Measurements from ENCODE around the gene LCE2C. TPM values are rescaled to one million over a fixed set of nuclear protein-coding genes. Genes with fewer than 3 reads are reported as not detected.
A peak's percentile ranks its signal among the peaks of the same experiment; 100 is the strongest.
"Not testable (repeated sequence)": the region's sequence is repeated elsewhere in the genome, so short reads cannot be mapped to it uniquely, and the experiment has no call there.

Gene LCE2C
- total RNA-seq, 6 donors from 2014 or later = not detected

- TF ChIP-seq EP300 (IDR thresholded peaks at IDR 0.05) (no peak), POLR2A (IDR thresholded peaks at IDR 0.05) (no peak), CTCF (IDR thresholded peaks at IDR 0.05) (no peak), POLR2AphosphoS5 (IDR thresholded peaks at IDR 0.05) (no peak)
- no peak for ATAC-seq (ENCODE audit: low FRiP score in 2 of 2)
Observed at GRCh38 chr1:152663098-152663497, 12.0 kb upstream of the LCE2C start, which contains the start of gene LCE2D. LCE2D (plus strand) TSS chr1:152663380; CDS start chr1:152664106, 726 bp downstream.

GRCh38 chr1:152666171-152666570 is 8.9 kb upstream of the LCE2C start:
- not testable (repeated sequence) for DNase-seq; H3K9me3 ChIP-seq; ATAC-seq (ENCODE audit: low FRiP score in 2 of 2); H3K4me1 ChIP-seq; H3K27ac ChIP-seq; H3K27me3 ChIP-seq; H3K4me3 ChIP-seq; H3K36me3 ChIP-seq
- 88 to 91% methylated on average over 1 of the region's 1 CpG for WGBS, 2 donors

More at GRCh38 chr1:152663098-152663497, 12.0 kb upstream of the LCE2C start, which contains the start of gene LCE2D:
- 61 to 85% methylated on average over 3 of the region's 3 CpGs for WGBS, 2 donors
- no peak within 1 kb of the TSS for H3K4me3 ChIP-seq
- H3K27me3 ChIP-seq = no peaks in the 10 kb centered on the region
- H3K4me1 ChIP-seq = no peaks in the 10 kb centered on the region
- no peak within 1 kb of the TSS for H3K27ac ChIP-seq
- DNase-seq = no peak
- no peaks in the 10 kb centered on the region for H3K36me3 ChIP-seq
- H3K9me3 ChIP-seq = no peaks in the 10 kb centered on the region

DNA sequence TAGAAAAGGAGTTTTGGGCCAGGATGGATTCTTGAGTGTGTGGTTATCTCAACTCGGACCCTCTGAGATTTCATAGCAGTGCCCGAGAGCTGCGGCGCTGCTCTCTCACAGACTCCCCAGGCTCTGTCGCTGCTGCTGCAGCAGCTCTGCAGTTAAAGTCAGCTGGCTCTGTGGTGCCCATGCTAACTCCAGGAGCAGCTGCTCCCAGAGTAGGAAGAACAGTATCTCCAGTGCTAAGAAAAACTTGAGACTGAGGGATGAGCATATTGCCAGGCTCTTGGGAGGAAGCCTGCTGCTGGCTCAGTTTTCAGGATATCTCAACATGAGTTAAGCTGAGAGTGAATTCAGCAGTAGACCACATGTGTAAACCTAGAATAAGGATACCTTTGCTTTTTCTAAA is 7.4 kb upstream of the LCE2C start:
- no peak for TF ChIP-seq POLR2AphosphoS5 (IDR thresholded peaks at IDR 0.05)
- no peak for TF ChIP-seq CTCF (IDR thresholded peaks at IDR 0.05)
- TF ChIP-seq EP300 (IDR thresholded peaks at IDR 0.05) = no peak
- TF ChIP-seq POLR2A (IDR thresholded peaks at IDR 0.05) = no peak
- no peaks in the 10 kb centered on the region for H3K4me1 ChIP-seq
- no peak overlapping the region for H3K27ac ChIP-seq
- 93% methylated on average over 2 to 5 of the region's 5 CpGs for WGBS, 2 donors
- no peaks in the 10 kb centered on the region for H3K36me3 ChIP-seq
- H3K9me3 ChIP-seq = no peaks in the 10 kb centered on the region
- H3K27me3 ChIP-seq = no peaks in the 10 kb centered on the region
- DNase-seq (no peak), ATAC-seq (ENCODE audit: low FRiP score in 2 of 2) (no peak)
- no peak overlapping the region for H3K4me3 ChIP-seq

GRCh38 chr1:152673016-152673415 is 2.1 kb upstream of the LCE2C start:
- Histone ChIP-seq H3K4me1 (no peaks in the 10 kb centered on the region), H3K27ac (no peak overlapping the region), H3K27me3 (no peaks in the 10 kb centered on the region), H3K36me3 (no peaks in the 10 kb centered on the region), H3K4me3 (no peak overlapping the region), H3K9me3 (no peaks in the 10 kb centered on the region)
- whole genome bisulfite sequencing, 2 donors = 43 to 44% methylated on average over 2 of the region's 2 CpGs
- TF ChIP-seq CTCF (IDR thresholded peaks at IDR 0.05) = no peak
- no peak for TF ChIP-seq POLR2AphosphoS5 (IDR thresholded peaks at IDR 0.05)
- TF ChIP-seq EP300 (IDR thresholded peaks at IDR 0.05) = no peak
- no peak for TF ChIP-seq POLR2A (IDR thresholded peaks at IDR 0.05)
- no peak for DNase-seq
- ATAC-seq (ENCODE audit: low FRiP score in 2 of 2) = no peak

DNA sequence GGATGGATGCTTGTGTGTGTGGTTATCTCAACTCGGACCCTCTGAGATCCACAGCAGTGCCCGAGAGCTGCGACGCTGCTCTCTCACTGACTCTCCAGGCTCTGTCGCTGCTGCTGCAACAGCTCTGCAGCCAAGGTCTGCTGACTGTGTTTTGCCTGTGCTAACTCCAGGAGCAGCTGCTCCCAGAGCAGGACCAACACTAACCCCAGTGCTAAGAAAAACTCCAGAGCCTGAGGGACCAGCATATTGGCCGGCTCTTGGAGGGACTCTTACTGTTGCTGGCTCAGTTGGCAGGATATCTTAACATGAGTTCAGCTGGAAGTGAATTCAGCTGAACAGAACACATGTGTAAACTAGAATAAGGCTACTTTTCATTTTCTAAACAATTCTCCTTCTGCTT is 4.4 kb downstream of the LCE2C start:
- no peaks in the 10 kb centered on the region for H3K27me3 ChIP-seq
- no peak overlapping the region for H3K27ac ChIP-seq
- no peak overlapping the region for H3K4me3 ChIP-seq
- H3K4me1 ChIP-seq = no peaks in the 10 kb centered on the region
- 68 to 70% methylated on average over 5 to 6 of the region's 6 CpGs for WGBS, 2 donors
- DNase-seq (peak in 1 of 2 donors; percentile 4), ATAC-seq (ENCODE audit: low FRiP score in 2 of 2) (no peak)
- no peaks in the 10 kb centered on the region for H3K36me3 ChIP-seq
- no peak for TF ChIP-seq POLR2A (IDR thresholded peaks at IDR 0.05)
- no peak for TF ChIP-seq EP300 (IDR thresholded peaks at IDR 0.05)
- no peak for TF ChIP-seq POLR2AphosphoS5 (IDR thresholded peaks at IDR 0.05)
- TF ChIP-seq CTCF (IDR thresholded peaks at IDR 0.05) = no peak
- H3K9me3 ChIP-seq = no peaks in the 10 kb centered on the region
